ENCODE data around the gene ELAVL4.
A peak's percentile ranks its signal among the peaks of the same experiment; 100 is the strongest.
"Not testable (repeated sequence)": the region's sequence is repeated elsewhere in the genome, so short reads cannot be mapped to it uniquely, and the experiment has no call there.

Gene ELAVL4

DNA sequence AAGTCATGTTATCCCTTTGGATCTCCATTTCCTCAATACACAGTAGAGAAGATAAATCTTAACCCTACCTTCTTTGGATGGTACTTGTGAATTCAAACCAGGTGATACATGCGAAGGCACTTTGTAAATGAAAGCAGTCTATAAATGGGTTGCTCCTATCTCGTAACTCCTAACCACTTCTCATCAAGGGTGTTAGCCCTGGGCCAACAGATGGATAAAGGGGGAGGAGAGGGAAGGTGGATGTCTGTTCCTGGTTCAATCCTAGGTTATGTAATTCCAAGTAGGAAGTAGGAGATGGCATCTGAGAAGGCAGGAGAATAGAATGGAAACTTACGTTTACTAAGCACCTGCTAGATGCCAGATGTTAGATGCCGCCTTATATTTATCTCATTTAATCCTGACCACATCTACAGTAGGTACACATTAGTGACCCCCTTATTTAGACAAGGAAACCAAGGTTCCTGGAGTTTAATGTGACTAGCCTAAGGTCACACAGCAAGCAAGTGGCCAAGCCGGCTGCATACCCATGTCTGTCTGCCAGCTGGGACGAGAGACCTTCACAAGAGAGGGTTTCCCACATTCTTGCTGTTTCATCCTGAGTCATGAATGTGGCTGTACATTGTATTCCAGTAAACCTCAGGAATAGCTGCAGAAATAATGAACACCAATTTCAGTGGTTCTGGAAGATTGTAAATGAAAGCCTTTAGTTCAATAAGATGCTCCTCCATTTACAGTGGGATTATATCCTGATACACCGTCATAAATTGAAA, 47.7 kb downstream of the ELAVL4 start:
- FAIRE-seq (no peak), DNase-seq (ENCODE audit: insufficient read length, low spot score) (no peak)
- TF ChIP-seq, protein P1, sequence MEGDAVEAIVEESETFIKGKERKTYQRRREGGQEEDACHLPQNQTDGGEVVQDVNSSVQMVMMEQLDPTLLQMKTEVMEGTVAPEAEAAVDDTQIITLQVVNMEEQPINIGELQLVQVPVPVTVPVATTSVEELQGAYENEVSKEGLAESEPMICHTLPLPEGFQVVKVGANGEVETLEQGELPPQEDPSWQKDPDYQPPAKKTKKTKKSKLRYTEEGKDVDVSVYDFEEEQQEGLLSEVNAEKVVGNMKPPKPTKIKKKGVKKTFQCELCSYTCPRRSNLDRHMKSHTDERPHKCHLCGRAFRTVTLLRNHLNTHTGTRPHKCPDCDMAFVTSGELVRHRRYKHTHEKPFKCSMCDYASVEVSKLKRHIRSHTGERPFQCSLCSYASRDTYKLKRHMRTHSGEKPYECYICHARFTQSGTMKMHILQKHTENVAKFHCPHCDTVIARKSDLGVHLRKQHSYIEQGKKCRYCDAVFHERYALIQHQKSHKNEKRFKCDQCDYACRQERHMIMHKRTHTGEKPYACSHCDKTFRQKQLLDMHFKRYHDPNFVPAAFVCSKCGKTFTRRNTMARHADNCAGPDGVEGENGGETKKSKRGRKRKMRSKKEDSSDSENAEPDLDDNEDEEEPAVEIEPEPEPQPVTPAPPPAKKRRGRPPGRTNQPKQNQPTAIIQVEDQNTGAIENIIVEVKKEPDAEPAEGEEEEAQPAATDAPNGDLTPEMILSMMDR (IDR thresholded peaks at IDR 0.05; ENCODE audit: insufficient read depth, missing control alignments), result no peak

DNA sequence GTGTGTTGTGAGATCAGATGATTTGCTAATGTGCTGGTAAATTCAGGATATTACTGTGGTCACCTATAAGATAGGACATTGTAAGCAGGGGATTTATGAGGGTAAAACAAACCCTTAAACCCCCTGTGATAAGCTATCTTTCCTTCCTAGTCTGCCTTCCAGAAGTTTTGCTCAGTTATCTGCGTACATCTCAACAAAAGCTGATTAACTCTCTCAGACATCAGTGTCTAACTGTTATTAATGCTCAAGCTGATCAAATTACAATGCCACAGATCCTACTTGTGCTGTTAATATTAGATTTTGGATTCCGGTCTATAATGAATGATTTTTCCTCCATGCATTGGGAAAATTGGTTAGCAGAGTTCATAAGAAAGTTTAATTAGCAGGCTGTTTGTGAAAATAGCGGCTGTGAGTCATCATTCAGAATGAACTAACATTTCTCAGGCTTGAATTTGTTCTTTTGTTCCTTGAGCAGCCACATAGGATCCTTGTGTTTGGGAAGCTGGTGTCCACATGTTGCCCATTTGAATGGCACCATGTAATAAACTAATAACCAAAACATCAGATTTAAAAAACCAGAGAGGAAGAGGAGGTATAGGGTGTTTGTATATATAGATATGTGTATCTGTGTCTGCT, 48.7 kb downstream of the ELAVL4 start:
- FAIRE-seq (peak; percentile 79), DNase-seq (ENCODE audit: insufficient read length, low spot score) (no peak)
- TF ChIP-seq, protein P1 (IDR thresholded peaks at IDR 0.05; ENCODE audit: insufficient read depth, missing control alignments), result no peak

DNA sequence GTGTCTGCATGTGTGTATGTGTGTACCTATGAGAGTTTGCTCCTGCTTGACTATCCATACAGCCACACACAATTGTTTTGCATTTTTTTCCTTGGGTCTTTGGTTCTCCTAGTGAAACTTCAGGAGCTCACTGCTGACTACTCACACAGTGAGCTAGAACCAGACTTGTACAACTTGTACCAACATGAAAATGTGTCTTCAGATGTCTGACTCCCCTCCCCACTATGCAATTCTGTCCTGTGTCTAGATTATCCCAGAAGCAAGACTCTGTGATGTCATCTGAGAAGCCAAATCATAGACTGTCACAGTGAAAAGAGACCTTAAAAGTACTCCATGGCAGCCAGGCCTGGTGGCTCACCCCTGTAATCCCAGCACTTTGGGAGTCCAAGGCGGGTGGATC, 49.7 kb downstream of the ELAVL4 start:
- TF ChIP-seq, protein P1 (IDR thresholded peaks at IDR 0.05; ENCODE audit: insufficient read depth, missing control alignments), result no peak
- FAIRE-seq, result no peak

DNA sequence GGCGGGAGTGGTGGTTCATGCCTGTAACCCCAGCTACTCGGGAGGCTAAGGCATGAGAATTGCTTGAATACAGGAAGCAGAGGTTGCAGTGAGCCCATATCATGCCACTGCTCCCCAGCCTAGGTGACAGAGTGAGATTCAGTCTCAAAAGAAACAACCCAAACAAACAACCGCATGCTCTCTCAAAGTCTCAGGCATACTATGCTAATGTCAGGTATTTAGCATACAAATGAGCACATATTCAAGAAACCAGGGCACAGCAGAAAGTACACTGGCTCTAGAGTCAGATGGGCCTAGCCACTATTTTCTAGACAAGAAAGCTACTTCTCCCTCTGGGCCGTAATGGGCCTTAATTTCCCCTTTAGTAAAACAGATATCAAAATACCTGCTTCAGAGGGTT, 55.0 kb downstream of the ELAVL4 start:
- FAIRE-seq (no peak), DNase-seq (ENCODE audit: insufficient read length, low spot score) (no peak)
- TF ChIP-seq, protein P1 (IDR thresholded peaks at IDR 0.05; ENCODE audit: insufficient read depth, missing control alignments), result no peak

More for the DNA sequence above, 49.7 kb downstream of the ELAVL4 start:
- DNase-seq (ENCODE audit: insufficient read length, low spot score), result no peak

DNA sequence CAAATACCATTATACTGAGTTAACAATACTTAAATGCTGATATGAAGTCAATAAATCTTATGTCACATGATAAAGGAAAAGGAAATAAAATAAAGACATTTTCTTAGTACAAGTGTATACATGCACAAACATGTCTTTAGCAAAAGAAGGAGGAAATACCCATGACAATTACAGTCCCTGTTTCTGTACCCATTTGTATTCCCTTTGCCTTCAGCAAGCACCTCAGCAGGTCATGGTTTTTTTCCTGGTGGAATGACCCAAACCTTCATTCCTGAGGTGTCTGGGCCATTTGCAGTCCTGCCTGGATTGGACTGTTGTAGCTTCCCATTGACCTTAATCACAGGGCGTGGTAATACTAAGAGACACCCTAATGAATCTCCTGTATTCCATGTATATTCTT, 57.6 kb downstream of the ELAVL4 start:
- not testable (repeated sequence) for DNase-seq (ENCODE audit: insufficient read length, low spot score); FAIRE-seq

DNA sequence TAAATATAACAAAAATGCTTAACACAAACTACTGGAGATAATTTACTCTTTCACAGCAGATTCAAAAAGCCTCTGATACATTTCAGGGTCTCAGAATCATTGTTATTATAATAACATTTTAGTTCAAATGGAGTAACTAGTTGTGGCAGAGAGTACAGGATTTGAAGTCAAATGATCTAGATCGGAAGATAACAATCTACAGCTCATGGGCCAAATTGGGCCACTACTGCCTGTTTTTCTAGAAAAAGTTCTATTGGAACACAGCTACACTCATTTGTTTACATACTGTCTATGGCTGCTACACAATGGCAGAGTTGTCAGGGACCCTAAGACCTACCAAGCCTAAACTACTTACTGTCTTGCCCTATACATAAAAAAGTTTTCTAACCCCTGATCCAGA, 63.6 kb downstream of the ELAVL4 start:
- TF ChIP-seq, protein P1 (IDR thresholded peaks at IDR 0.05; ENCODE audit: insufficient read depth, missing control alignments), result no peak
- no peak for DNase-seq (ENCODE audit: insufficient read length, low spot score)
- FAIRE-seq, result no peak

DNA sequence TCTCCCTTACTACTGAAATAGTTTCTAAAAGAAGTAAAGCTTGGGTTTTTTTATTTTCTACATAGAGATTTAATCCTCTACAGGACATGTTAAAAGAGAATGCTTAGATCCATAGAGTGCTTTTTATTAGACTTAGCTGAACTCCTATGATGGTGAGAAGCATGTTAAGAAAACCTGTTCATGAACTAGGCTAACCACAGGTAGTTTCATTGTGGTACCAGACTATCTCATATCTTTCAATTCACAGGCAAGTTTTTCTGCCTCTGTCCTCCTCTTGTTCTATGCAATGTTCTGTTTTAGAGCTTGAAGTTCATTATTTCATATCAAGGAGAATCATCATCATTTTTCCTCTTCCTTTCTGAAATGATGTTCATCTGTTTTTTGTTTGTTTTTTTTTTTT, 65.4 kb downstream of the ELAVL4 start:
- FAIRE-seq (no peak), DNase-seq (ENCODE audit: insufficient read length, low spot score) (no peak)
- TF ChIP-seq, protein P1 (IDR thresholded peaks at IDR 0.05; ENCODE audit: insufficient read depth, missing control alignments), result no peak

All from D721Med (cell line).